H1 (cell line): ENCODE results near the gene APBA2.

ENCODE experiments used
- CEBPB ChIP-seq: IDR thresholded peaks from 2 replicates; pipeline ENCODE4 v1.6.1; 2012; ENCODE audit warnings: low read depth, low read length
- CTBP2 ChIP-seq: IDR thresholded peaks from 2 replicates; pipeline ENCODE4 v1.7.0; 2011; ENCODE audit warnings: borderline replicate concordance, mild to moderate bottlenecking, moderate library complexity, mixed read lengths, low read length; ENCODE audit not compliant: insufficient read depth, insufficient read length
- CTCF ChIP-seq, 3 experiments: IDR thresholded peaks; 1 replicate in 2 of 3; 2 replicates in 1 of 3; pipeline versions ENCODE4 v1.5.1 to v1.6.1; 2011; ENCODE audit warnings: low read length in 3 of 3, mild to moderate bottlenecking in 3 of 3, inconsistent platforms in 2 of 3, low read depth in 1 of 3, moderate library complexity in 1 of 3; ENCODE audit not compliant: insufficient read depth in 1 of 3; ENCODE audit errors: control extremely low read depth in 1 of 3
- EP300 ChIP-seq, 2 experiments: IDR thresholded peaks; 1 replicate in 1 of 2; 2 replicates in 1 of 2; pipeline ENCODE4 v1.6.1; 2011 to 2012; ENCODE audit warnings: low read depth in 2 of 2, low read length in 2 of 2, mild to moderate bottlenecking in 2 of 2, borderline replicate concordance in 1 of 2, inconsistent platforms in 1 of 2, moderate library complexity in 1 of 2
- EZH2 ChIP-seq: fragments of 200-600 bp; sonication (generic); IDR thresholded peaks from 2 replicates; pipeline ENCODE4 v1.7.1; 2012; ENCODE audit warnings: low read depth, mild to moderate bottlenecking, moderate library complexity, low read length, inconsistent platforms; ENCODE audit not compliant: severe bottlenecking
- MAFK ChIP-seq: IDR thresholded peaks from 2 replicates; pipeline ENCODE4 v1.6.1; 2012; ENCODE audit warnings: low read depth, mild to moderate bottlenecking, improper control_type of control experiment, low read length
- POLR2A ChIP-seq, 2 experiments: IDR thresholded peaks; 1 replicate in 1 of 2; 2 replicates in 1 of 2; pipeline ENCODE4 v1.6.1; 2011; ENCODE audit warnings: low read depth in 2 of 2, low read length in 2 of 2, mild to moderate bottlenecking in 2 of 2; ENCODE audit errors: control extremely low read depth in 1 of 2
- TCF12 ChIP-seq: IDR thresholded peaks from 2 replicates; pipeline ENCODE4 v1.6.1; 2011; ENCODE audit warnings: low read depth, mild to moderate bottlenecking, low read length

GRCh38 chr15:28978011-28978378, 92.2 kb downstream of the APBA2 start:
- TF ChIP-seq MAFK (no peak), CEBPB (no peak), CTCF (IDR thresholded peaks at IDR 0.05; ENCODE audit: control extremely low read depth in 1 of 3, insufficient read depth in 1 of 3, low read depth in 1 of 3, low read length in 3 of 3) (no peak), POLR2A (IDR thresholded peaks at IDR 0.05; ENCODE audit: control extremely low read depth in 1 of 2, low read depth in 2 of 2, low read length in 2 of 2) (no peak), EP300 (IDR thresholded peaks at IDR 0.05; ENCODE audit: borderline replicate concordance in 1 of 2, low read depth in 2 of 2, low read length in 2 of 2) (no peak), CTBP2 (no peak), TCF12 (no peak), EZH2 (no peak)
